Panc1 (cell line): ENCODE measurements around the gene TFDP1. TPM values are rescaled to one million over a fixed set of nuclear protein-coding genes. Genes with fewer than 3 reads are reported as not detected.

Source experiments
- ATAC-seq: fragments of 200-7000 bp; cut with Tn5 transposase; 2 replicates; pipeline ENCODE4 v1.9.1; 2020; ENCODE audit warnings: mild to moderate bottlenecking, moderate library complexity
- BruUV-seq: library from RNA; stranded (reverse); fragments of 400-500 nt; replicated peaks from 2 replicates; lab custom pipeline; 2021; lab: Mats Ljungman, UMichigan
- CTCF ChIA-PET: fragments of 300-600 bp; sonication (Branson Sonifier 250); formaldehyde crosslinking; loops from one replicate; lab custom pipeline; 2022; ENCODE audit warnings: antibody characterized with exemption; lab: Charles Lee
- POLR2A ChIA-PET: fragments of 300-600 bp; sonication (Branson Sonifier 250); formaldehyde crosslinking; loops from one replicate; lab custom pipeline; 2022; ENCODE audit warnings: antibody characterized with exemption; lab: Charles Lee
- DNase-seq: peaks from one replicate; pipeline ENCODE4 v3.0.0-alpha.2; 2010; ENCODE audit warnings: low read depth, low spot score
- H3K27ac ChIP-seq: 2 replicates; pipeline ENCODE4 v1.5.1; 2011; ENCODE audit warnings: mild to moderate bottlenecking, low read length, inconsistent platforms
- H3K27me3 ChIP-seq: fragments of 200-500 bp; sonication (Bioruptor generic); 2 replicates; pipeline ENCODE4 v1.6.0; 2014; ENCODE audit warnings: low read length, inconsistent platforms; ENCODE audit not compliant: control insufficient read depth, insufficient read depth
- H3K36me3 ChIP-seq: fragments of 200-500 bp; sonication (Bioruptor generic); 2 replicates; pipeline ENCODE4 v1.5.1; 2014; ENCODE audit warnings: inconsistent platforms, mild to moderate bottlenecking, low read length, moderate library complexity; ENCODE audit not compliant: control insufficient read depth, insufficient read depth
- H3K4me1 ChIP-seq: 2 replicates; pipeline ENCODE4 v1.5.1; 2011; ENCODE audit warnings: inconsistent platforms, mild to moderate bottlenecking, low read length, moderate library complexity; ENCODE audit not compliant: control insufficient read depth, insufficient read depth
- H3K4me3 ChIP-seq, 2 experiments: 2 replicates each; pipeline ENCODE4 v1.5.1; 2011 to 2012; ENCODE audit warnings: low read depth in 2 of 2, low read length in 2 of 2, mild to moderate bottlenecking in 2 of 2, inconsistent platforms in 1 of 2, moderate library complexity in 1 of 2
- H3K9me3 ChIP-seq: fragments of 200-500 bp; sonication (Bioruptor generic); 2 replicates; pipeline ENCODE4 v1.5.1; 2014; ENCODE audit warnings: low read depth, mild to moderate bottlenecking, inconsistent platforms, low read length, moderate library complexity; ENCODE audit not compliant: control insufficient read depth, insufficient read depth
- POLR2AphosphoS5 ChIP-seq: IDR thresholded peaks from 2 replicates; pipeline ENCODE4 v1.6.1; 2012; ENCODE audit warnings: mild to moderate bottlenecking, low read depth, low read length, moderate library complexity
- SIN3A ChIP-seq: IDR thresholded peaks from 2 replicates; pipeline ENCODE4 v1.6.1; 2012; ENCODE audit warnings: low read depth, mild to moderate bottlenecking, low read length, moderate library complexity, borderline replicate concordance; ENCODE audit not compliant: insufficient read depth
- TCF7L2 ChIP-seq: IDR thresholded peaks from 2 replicates; pipeline ENCODE4 v1.6.1; 2011; ENCODE audit warnings: mild to moderate bottlenecking, low read depth, low read length, inconsistent platforms
- in situ Hi-C: cut with HindIII; loops from 2 replicates; pipeline ENCODE4 v1.10.0; 2016; ENCODE audit warnings: low sequenced_read_pairs, low pct_unique_long_range_greater_than_20kb
- intact Hi-C: fragments of 100-400 bp; cut with micrococcal nuclease; formaldehyde crosslinking; loops from one replicate; pipeline ENCODE4 v1.10.0; 2022; ENCODE audit not compliant: unreplicated experiment
- total RNA-seq: library from RNA; stranded (reverse); gene quantifications from one replicate; pipeline ENCODE4 v1.2.1, GENCODE V29; 2021; ENCODE audit not compliant: unreplicated experiment
- TF ChIP-seq, protein P1 (sequence below), 2 experiments: IDR thresholded peaks; 2 replicates each; pipeline ENCODE4 v1.6.1; 2011 to 2012; ENCODE audit warnings: low read depth in 2 of 2, control low read depth in 1 of 2, low read length in 1 of 2, mild to moderate bottlenecking in 1 of 2, moderate library complexity in 1 of 2; ENCODE audit not compliant: insufficient read depth in 1 of 2
- TF ChIP-seq, protein P2 (sequence below): fragments of 450-650 bp; IDR thresholded peaks from 2 replicates; pipeline ENCODE4 v1.5.1; 2017; ENCODE audit warnings: mild to moderate bottlenecking

TFDP1 gene
- total RNA-seq, 1 experiment from 2014 or later, result 91.6 TPM

DNA sequence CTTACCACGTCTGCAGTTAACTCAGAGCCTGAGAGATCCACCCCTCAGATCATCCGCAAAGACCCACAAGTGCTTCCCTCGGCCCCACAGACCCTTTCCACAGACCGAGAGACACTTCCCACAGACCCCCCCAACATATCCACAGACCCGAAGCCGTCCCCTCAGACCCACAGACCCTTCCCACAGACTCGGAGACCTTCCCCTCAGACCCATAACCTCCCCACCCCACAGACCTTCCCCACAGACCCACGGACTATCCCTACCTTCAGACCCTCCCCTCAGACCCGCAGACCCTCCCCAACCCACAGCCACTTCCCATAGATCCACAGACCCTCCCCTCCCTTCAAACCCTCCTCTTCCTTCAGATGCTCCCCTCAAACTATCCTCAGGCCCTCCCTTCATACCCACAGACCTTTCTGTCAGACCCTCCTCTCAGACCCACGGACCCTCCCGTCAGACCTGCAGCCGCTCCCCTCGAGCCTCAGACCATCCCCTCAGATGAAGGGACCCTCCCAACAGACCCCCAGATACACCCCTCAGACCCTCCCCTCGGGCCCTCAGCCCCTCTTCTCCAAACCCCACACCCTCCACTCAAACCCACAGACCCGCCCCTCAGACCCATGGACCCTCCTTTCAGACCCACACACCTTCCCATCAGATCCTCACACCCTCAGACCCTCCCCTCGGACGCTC is 20.1 kb upstream of the TFDP1 start:
- Histone ChIP-seq H3K4me3 (no peak overlapping the region), H3K9me3 (no peaks in the 10 kb centered on the region), H3K27ac (no peak overlapping the region), H3K4me1 (no peaks in the 10 kb centered on the region), H3K27me3 (no peaks in the 10 kb centered on the region), H3K36me3 (no peaks in the 10 kb centered on the region)
- no peak for ATAC-seq
- intact Hi-C loops, result no loop called here
- ChIA-PET CTCF (no interaction called here), POLR2A (no interaction called here)
- in situ Hi-C loops, result no loop called here
- BruUV-seq, result no TSS peak
- TF ChIP-seq POLR2AphosphoS5, result no peak
- no peak for DNase-seq

DNA sequence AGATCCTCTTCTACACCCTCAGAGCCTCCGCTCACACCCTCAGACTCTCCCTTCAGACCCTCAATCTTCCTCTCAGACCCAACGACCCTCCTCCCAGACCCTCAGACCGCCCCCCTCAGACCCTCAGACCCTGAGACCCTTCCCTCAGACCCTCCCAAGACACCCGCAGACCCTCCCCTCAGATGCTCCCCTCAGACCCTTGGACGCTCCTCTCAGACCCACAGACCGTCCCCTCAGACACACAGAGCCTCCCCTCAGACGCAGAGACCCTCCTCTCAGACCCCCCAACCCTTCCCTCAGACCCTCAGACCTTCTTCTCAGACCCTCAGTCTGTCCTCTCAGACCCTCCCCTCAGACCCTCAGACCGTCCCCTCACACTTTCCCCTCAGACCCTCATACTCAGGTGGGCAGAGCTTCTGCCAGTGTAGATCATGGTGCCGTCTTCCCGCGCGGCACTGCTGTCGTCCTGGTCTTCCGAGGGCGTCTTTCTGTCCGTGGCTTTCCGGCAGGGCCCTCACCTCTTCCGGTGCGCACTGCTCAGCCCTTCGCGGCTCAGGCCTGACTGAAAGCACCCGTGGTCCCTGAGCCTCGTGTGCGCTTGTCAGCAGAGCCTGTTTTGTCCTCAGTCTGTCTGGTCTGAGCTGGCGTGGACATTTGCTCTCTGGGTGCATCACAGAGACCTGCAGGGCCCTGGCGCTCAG is 18.9 kb upstream of the TFDP1 start:
- H3K9me3 ChIP-seq, result no peaks in the 10 kb centered on the region
- TF ChIP-seq, protein P1, sequence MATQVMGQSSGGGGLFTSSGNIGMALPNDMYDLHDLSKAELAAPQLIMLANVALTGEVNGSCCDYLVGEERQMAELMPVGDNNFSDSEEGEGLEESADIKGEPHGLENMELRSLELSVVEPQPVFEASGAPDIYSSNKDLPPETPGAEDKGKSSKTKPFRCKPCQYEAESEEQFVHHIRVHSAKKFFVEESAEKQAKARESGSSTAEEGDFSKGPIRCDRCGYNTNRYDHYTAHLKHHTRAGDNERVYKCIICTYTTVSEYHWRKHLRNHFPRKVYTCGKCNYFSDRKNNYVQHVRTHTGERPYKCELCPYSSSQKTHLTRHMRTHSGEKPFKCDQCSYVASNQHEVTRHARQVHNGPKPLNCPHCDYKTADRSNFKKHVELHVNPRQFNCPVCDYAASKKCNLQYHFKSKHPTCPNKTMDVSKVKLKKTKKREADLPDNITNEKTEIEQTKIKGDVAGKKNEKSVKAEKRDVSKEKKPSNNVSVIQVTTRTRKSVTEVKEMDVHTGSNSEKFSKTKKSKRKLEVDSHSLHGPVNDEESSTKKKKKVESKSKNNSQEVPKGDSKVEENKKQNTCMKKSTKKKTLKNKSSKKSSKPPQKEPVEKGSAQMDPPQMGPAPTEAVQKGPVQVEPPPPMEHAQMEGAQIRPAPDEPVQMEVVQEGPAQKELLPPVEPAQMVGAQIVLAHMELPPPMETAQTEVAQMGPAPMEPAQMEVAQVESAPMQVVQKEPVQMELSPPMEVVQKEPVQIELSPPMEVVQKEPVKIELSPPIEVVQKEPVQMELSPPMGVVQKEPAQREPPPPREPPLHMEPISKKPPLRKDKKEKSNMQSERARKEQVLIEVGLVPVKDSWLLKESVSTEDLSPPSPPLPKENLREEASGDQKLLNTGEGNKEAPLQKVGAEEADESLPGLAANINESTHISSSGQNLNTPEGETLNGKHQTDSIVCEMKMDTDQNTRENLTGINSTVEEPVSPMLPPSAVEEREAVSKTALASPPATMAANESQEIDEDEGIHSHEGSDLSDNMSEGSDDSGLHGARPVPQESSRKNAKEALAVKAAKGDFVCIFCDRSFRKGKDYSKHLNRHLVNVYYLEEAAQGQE (IDR thresholded peaks at IDR 0.05; ENCODE audit: insufficient read depth in 1 of 2, low read depth in 2 of 2, low read length in 1 of 2), result no peak
- TF ChIP-seq TCF7L2 (no peak), SIN3A (no peak), POLR2AphosphoS5 (no peak)
- no TSS peak for BruUV-seq
- DNase-seq (no peak), ATAC-seq (no peak)
- no peaks in the 10 kb centered on the region for H3K36me3 ChIP-seq
- CTCF ChIA-PET, result no interaction called here
- H3K27ac ChIP-seq, result no peak overlapping the region
- no peaks in the 10 kb centered on the region for H3K27me3 ChIP-seq
- intact Hi-C loops, result no loop called here
- H3K4me3 ChIP-seq, result no peak overlapping the region
- POLR2A ChIA-PET, result no interaction called here
- in situ Hi-C loops, result no loop called here
- H3K4me1 ChIP-seq, result no peaks in the 10 kb centered on the region

DNA sequence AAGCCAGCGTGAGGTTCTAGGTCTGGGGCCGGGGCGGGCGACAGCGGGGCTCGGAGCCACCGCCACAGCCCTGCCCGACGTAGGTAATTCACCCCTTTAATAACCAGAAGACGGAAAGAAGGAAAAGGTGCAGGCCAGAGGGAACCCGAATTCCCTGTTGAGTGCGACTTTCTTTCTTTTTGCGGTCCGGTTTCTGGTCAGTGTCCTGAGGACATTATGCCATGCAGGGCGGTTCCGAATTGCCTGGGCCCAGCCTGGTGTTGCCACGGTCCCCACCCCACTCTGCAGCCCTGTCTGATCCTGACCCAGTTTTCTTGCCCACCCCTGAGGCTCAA is 18.4 kb upstream of the TFDP1 start:
- Histone ChIP-seq H3K4me3 (no peak overlapping the region), H3K4me1 (no peaks in the 10 kb centered on the region), H3K9me3 (no peaks in the 10 kb centered on the region), H3K27ac (no peak overlapping the region), H3K36me3 (no peaks in the 10 kb centered on the region), H3K27me3 (no peaks in the 10 kb centered on the region)
- CTCF ChIA-PET, result no interaction called here
- TF ChIP-seq SIN3A, result no peak
- TF ChIP-seq, protein P1 (IDR thresholded peaks at IDR 0.05; ENCODE audit: insufficient read depth in 1 of 2, low read depth in 2 of 2, low read length in 1 of 2), result no peak
- TF ChIP-seq, protein P2, sequence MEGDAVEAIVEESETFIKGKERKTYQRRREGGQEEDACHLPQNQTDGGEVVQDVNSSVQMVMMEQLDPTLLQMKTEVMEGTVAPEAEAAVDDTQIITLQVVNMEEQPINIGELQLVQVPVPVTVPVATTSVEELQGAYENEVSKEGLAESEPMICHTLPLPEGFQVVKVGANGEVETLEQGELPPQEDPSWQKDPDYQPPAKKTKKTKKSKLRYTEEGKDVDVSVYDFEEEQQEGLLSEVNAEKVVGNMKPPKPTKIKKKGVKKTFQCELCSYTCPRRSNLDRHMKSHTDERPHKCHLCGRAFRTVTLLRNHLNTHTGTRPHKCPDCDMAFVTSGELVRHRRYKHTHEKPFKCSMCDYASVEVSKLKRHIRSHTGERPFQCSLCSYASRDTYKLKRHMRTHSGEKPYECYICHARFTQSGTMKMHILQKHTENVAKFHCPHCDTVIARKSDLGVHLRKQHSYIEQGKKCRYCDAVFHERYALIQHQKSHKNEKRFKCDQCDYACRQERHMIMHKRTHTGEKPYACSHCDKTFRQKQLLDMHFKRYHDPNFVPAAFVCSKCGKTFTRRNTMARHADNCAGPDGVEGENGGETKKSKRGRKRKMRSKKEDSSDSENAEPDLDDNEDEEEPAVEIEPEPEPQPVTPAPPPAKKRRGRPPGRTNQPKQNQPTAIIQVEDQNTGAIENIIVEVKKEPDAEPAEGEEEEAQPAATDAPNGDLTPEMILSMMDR, result no peak
- no peak for TF ChIP-seq POLR2AphosphoS5
- no peak for TF ChIP-seq TCF7L2
- POLR2A ChIA-PET, result no interaction called here
- no peak for ATAC-seq
- intact Hi-C loops, result no loop called here
- no TSS peak for BruUV-seq
- no peak for DNase-seq
- in situ Hi-C loops, result no loop called here
